ENCODE results near the gene RSPO4.

GRCh38 chr20:1022871-1023270 lies 20.8 kb upstream of the RSPO4 start:
- TF ChIP-seq CTCF (IDR thresholded peaks at IDR 0.05) (no peak), POLR2A (IDR thresholded peaks at IDR 0.05) (no peak), EP300 (IDR thresholded peaks at IDR 0.05) (no peak)
